ENCODE data around the gene ARL15.

DNA sequence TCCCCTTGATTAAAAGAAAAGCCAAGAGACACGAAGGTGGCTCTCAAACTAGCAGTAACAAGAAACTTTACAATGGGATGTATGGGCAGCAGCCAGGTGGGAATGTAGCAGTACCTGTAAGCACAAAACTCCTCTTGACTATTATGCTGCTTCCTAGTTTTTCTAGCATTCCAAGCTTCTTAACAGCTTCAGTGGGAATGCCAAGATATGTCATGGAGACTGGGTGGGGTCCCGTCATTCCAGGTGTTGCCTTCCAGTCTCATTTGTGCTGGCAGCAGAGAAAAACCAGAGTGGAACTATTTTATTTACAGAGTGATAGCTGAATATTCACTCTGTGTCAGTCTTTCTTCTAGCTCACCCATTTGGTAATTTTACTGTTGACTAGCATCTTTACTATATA, 236.6 kb downstream of the ARL15 start:
- TF ChIP-seq, protein P1, sequence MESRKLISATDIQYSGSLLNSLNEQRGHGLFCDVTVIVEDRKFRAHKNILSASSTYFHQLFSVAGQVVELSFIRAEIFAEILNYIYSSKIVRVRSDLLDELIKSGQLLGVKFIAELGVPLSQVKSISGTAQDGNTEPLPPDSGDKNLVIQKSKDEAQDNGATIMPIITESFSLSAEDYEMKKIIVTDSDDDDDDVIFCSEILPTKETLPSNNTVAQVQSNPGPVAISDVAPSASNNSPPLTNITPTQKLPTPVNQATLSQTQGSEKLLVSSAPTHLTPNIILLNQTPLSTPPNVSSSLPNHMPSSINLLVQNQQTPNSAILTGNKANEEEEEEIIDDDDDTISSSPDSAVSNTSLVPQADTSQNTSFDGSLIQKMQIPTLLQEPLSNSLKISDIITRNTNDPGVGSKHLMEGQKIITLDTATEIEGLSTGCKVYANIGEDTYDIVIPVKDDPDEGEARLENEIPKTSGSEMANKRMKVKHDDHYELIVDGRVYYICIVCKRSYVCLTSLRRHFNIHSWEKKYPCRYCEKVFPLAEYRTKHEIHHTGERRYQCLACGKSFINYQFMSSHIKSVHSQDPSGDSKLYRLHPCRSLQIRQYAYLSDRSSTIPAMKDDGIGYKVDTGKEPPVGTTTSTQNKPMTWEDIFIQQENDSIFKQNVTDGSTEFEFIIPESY (CRISPR knock-in tag; IDR thresholded peaks at IDR 0.05): no peak
- TF ChIP-seq SMC3 (conservative IDR thresholded peaks at IDR 0.05; ENCODE audit: insufficient read depth, low read depth, low read length) (no peak), IRF2 (CRISPR knock-in tag; IDR thresholded peaks at IDR 0.05) (no peak), TCF7 (IDR thresholded peaks at IDR 0.05; ENCODE audit: borderline replicate concordance) (no peak), SMARCE1 (IDR thresholded peaks at IDR 0.05) (no peak)
- TF ChIP-seq, protein P2, sequence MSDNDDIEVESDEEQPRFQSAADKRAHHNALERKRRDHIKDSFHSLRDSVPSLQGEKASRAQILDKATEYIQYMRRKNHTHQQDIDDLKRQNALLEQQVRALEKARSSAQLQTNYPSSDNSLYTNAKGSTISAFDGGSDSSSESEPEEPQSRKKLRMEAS (CRISPR knock-in tag; IDR thresholded peaks at IDR 0.05): no peak
- TF ChIP-seq, protein P3, sequence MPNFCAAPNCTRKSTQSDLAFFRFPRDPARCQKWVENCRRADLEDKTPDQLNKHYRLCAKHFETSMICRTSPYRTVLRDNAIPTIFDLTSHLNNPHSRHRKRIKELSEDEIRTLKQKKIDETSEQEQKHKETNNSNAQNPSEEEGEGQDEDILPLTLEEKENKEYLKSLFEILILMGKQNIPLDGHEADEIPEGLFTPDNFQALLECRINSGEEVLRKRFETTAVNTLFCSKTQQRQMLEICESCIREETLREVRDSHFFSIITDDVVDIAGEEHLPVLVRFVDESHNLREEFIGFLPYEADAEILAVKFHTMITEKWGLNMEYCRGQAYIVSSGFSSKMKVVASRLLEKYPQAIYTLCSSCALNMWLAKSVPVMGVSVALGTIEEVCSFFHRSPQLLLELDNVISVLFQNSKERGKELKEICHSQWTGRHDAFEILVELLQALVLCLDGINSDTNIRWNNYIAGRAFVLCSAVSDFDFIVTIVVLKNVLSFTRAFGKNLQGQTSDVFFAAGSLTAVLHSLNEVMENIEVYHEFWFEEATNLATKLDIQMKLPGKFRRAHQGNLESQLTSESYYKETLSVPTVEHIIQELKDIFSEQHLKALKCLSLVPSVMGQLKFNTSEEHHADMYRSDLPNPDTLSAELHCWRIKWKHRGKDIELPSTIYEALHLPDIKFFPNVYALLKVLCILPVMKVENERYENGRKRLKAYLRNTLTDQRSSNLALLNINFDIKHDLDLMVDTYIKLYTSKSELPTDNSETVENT (CRISPR knock-in tag; IDR thresholded peaks at IDR 0.05): no peak

Data from K562 (cell line).